ENCODE data around the gene PDP2.

Gene PDP2

GRCh38 chr16:66898207-66898606 is 17.9 kb downstream of the PDP2 start:
- TF ChIP-seq EZH2phosphoT487 (IDR thresholded peaks at IDR 0.05; ENCODE audit: low read depth) (no peak), CTCF (IDR thresholded peaks at IDR 0.05; ENCODE audit: low read depth, low read length) (no peak)
- H3K9ac ChIP-seq (ENCODE audit: low read length) = no peak overlapping the region
- H3K27ac ChIP-seq (ENCODE audit: low read length) = no peak overlapping the region
- H3K4me1 ChIP-seq (ENCODE audit: low read length) = no peaks in the 10 kb centered on the region
- H3K4me2 ChIP-seq (ENCODE audit: low read length) = no peak overlapping the region
- H3K79me2 ChIP-seq (ENCODE audit: low read length) = no peaks in the 10 kb centered on the region
- no peaks in the 10 kb centered on the region for H3K9me3 ChIP-seq (ENCODE audit: insufficient read depth, low read length)
- H3K36me3 ChIP-seq (replicated peaks; ENCODE audit: low read depth, low read length) = no peaks in the 10 kb centered on the region
- H3K4me3 ChIP-seq (ENCODE audit: low read length) = no peak overlapping the region
- no peak overlapping the region for H2AFZ ChIP-seq (ENCODE audit: low read depth, low read length)
- H3K27me3 ChIP-seq (ENCODE audit: low read depth, low read length) = no peaks in the 10 kb centered on the region
- H4K20me1 ChIP-seq (ENCODE audit: insufficient read depth, low read length) = no peaks in the 10 kb centered on the region

- no peaks in the 10 kb centered on the region for H3K36me3 ChIP-seq (replicated peaks; ENCODE audit: low read depth, low read length)
- no peak overlapping the region for H3K4me2 ChIP-seq (ENCODE audit: low read length)
- H2AFZ ChIP-seq (ENCODE audit: low read depth, low read length) = no peak overlapping the region
- no peak overlapping the region for H3K4me3 ChIP-seq (ENCODE audit: low read length)
- H3K9me3 ChIP-seq (ENCODE audit: insufficient read depth, low read length) = no peaks in the 10 kb centered on the region
- H3K27ac ChIP-seq (ENCODE audit: low read length) = no peak overlapping the region
- no peaks in the 10 kb centered on the region for H3K79me2 ChIP-seq (ENCODE audit: low read length)
- H4K20me1 ChIP-seq (ENCODE audit: insufficient read depth, low read length) = no peaks in the 10 kb centered on the region
- no peaks in the 10 kb centered on the region for H3K27me3 ChIP-seq (ENCODE audit: low read depth, low read length)
- no peak overlapping the region for H3K9ac ChIP-seq (ENCODE audit: low read length)
- no peak for TF ChIP-seq CTCF (IDR thresholded peaks at IDR 0.05; ENCODE audit: low read depth, low read length)
- no peak for TF ChIP-seq EZH2phosphoT487 (IDR thresholded peaks at IDR 0.05; ENCODE audit: low read depth)
- H3K4me1 ChIP-seq (ENCODE audit: low read length) = no peaks in the 10 kb centered on the region
Observed at GRCh38 chr16:66898933-66899309, 18.6 kb downstream of the PDP2 start.

- TF ChIP-seq EZH2phosphoT487 (IDR thresholded peaks at IDR 0.05; ENCODE audit: low read depth) = no peak
- no peak for TF ChIP-seq CTCF (IDR thresholded peaks at IDR 0.05; ENCODE audit: low read depth, low read length)
- Histone ChIP-seq H3K4me2 (ENCODE audit: low read length) (no peak overlapping the region), H3K27me3 (ENCODE audit: low read depth, low read length) (no peaks in the 10 kb centered on the region), H3K9ac (ENCODE audit: low read length) (no peak overlapping the region), H3K27ac (ENCODE audit: low read length) (no peak overlapping the region), H3K4me3 (ENCODE audit: low read length) (no peak overlapping the region), H4K20me1 (ENCODE audit: insufficient read depth, low read length) (no peaks in the 10 kb centered on the region), H3K9me3 (ENCODE audit: insufficient read depth, low read length) (no peaks in the 10 kb centered on the region), H2AFZ (ENCODE audit: low read depth, low read length) (no peak overlapping the region), H3K4me1 (ENCODE audit: low read length) (no peaks in the 10 kb centered on the region), H3K36me3 (replicated peaks; ENCODE audit: low read depth, low read length) (no peaks in the 10 kb centered on the region), H3K79me2 (ENCODE audit: low read length) (no peaks in the 10 kb centered on the region)
Observed at GRCh38 chr16:66899310-66899944, 19.1 kb downstream of the PDP2 start.

- Histone ChIP-seq H3K4me2 (ENCODE audit: low read length) (no peak overlapping the region), H3K4me3 (ENCODE audit: low read length) (no peak overlapping the region), H3K9ac (ENCODE audit: low read length) (no peak overlapping the region), H3K27ac (ENCODE audit: low read length) (no peak overlapping the region), H4K20me1 (ENCODE audit: insufficient read depth, low read length) (no peaks in the 10 kb centered on the region), H3K9me3 (ENCODE audit: insufficient read depth, low read length) (no peaks in the 10 kb centered on the region), H3K79me2 (ENCODE audit: low read length) (no peaks in the 10 kb centered on the region), H2AFZ (ENCODE audit: low read depth, low read length) (no peak overlapping the region), H3K27me3 (ENCODE audit: low read depth, low read length) (no peaks in the 10 kb centered on the region), H3K4me1 (ENCODE audit: low read length) (no peaks in the 10 kb centered on the region), H3K36me3 (replicated peaks; ENCODE audit: low read depth, low read length) (no peaks in the 10 kb centered on the region)
- no peak for TF ChIP-seq CTCF (IDR thresholded peaks at IDR 0.05; ENCODE audit: low read depth, low read length)
- TF ChIP-seq EZH2phosphoT487 (IDR thresholded peaks at IDR 0.05; ENCODE audit: low read depth) = no peak
Observed at GRCh38 chr16:66899945-66900710, 19.8 kb downstream of the PDP2 start.
